ENCODE data around the gene EIF4E2.

DNA sequence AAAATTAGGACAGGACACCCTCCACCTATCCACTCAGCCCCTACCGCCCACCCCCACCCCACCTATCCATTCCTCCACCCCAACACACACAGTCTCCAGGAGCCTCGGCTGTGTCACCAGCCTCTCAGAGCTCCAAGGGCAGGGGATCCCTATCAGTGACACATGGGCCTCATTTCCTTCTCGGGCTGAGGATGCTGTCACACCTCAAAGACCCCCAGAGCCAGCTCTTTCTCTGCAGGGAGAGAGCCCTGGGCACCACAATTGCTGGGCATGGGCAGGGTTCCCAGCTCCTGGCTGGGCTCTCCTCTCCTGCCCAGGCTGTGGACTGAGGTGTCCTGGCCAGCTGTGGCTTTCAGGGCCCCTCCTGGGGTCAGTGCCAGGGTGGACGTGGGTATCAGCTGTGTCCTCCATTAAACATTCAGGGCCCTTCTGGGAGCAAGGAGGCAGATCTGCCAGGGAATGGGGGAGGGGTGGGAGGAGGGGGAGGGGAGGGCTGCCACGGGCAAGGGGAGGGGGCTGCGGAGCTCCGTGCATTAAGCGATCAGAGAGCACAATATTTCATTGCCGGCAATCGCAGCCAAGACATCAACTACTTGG is 48.6 kb upstream of the EIF4E2 start:
- TF ChIP-seq POLR2A (IDR thresholded peaks at IDR 0.05): no peak
- TF ChIP-seq, protein P1, sequence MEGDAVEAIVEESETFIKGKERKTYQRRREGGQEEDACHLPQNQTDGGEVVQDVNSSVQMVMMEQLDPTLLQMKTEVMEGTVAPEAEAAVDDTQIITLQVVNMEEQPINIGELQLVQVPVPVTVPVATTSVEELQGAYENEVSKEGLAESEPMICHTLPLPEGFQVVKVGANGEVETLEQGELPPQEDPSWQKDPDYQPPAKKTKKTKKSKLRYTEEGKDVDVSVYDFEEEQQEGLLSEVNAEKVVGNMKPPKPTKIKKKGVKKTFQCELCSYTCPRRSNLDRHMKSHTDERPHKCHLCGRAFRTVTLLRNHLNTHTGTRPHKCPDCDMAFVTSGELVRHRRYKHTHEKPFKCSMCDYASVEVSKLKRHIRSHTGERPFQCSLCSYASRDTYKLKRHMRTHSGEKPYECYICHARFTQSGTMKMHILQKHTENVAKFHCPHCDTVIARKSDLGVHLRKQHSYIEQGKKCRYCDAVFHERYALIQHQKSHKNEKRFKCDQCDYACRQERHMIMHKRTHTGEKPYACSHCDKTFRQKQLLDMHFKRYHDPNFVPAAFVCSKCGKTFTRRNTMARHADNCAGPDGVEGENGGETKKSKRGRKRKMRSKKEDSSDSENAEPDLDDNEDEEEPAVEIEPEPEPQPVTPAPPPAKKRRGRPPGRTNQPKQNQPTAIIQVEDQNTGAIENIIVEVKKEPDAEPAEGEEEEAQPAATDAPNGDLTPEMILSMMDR (IDR thresholded peaks at IDR 0.05): no peak
